CD4-positive, alpha-beta T cell treated with Interferon alpha-2 for 1 hour (primary cell): ENCODE measurements around the gene RBM17.
"Not testable (repeated sequence)": the region's sequence is repeated elsewhere in the genome, so short reads cannot be mapped to it uniquely, and the experiment has no call there.

Experiments
- DNase-seq, 2 donors: peaks; one replicate each; pipeline ENCODE4 v3.0.0-alpha.2; 2020 to 2022

The RBM17 gene

GRCh38 chr10:6088721-6089333 lies at the start of gene RBM17:
RBM17 (plus strand) TSS chr10:6089034; CDS start chr10:6097066, 8,032 bp downstream.
- peak; percentile 96 to 99 for DNase-seq

GRCh38 chr10:6039711-6040110 lies 49.1 kb upstream of the RBM17 start:
- DNase-seq = no peak

- DNase-seq = no peak
Observed at GRCh38 chr10:6040205-6040604, 48.6 kb upstream of the RBM17 start.

- not testable (repeated sequence) for DNase-seq
Observed at GRCh38 chr10:6043377-6043776, 45.5 kb upstream of the RBM17 start.

GRCh38 chr10:6044060-6044459 lies 44.8 kb upstream of the RBM17 start:
- DNase-seq = no peak

- DNase-seq = no peak
Observed at GRCh38 chr10:6044751-6045313, 44.0 kb upstream of the RBM17 start.

GRCh38 chr10:6045314-6045848 lies 43.5 kb upstream of the RBM17 start:
- DNase-seq = peak in 1 of 2 donors; percentile 62

GRCh38 chr10:6045878-6046772 lies 42.7 kb upstream of the RBM17 start:
- no peak for DNase-seq

GRCh38 chr10:6046773-6047611 lies 41.8 kb upstream of the RBM17 start:
- DNase-seq = no peak

GRCh38 chr10:6047847-6048246 lies 41.0 kb upstream of the RBM17 start:
- DNase-seq = no peak

GRCh38 chr10:6048281-6049030 lies 40.4 kb upstream of the RBM17 start:
- DNase-seq = no peak

GRCh38 chr10:6049031-6049400 lies 39.8 kb upstream of the RBM17 start:
- DNase-seq = no peak

GRCh38 chr10:6050801-6051445 lies 37.9 kb upstream of the RBM17 start:
- peak; percentile 96 for DNase-seq

- peak; percentile 72 to 85 for DNase-seq
Observed at GRCh38 chr10:6052247-6053221, 36.3 kb upstream of the RBM17 start.

- no peak for DNase-seq
Observed at GRCh38 chr10:6053303-6053702, 35.5 kb upstream of the RBM17 start.

- no peak for DNase-seq
Observed at GRCh38 chr10:6053816-6054631, 34.8 kb upstream of the RBM17 start.

GRCh38 chr10:6054884-6055283 lies 34.0 kb upstream of the RBM17 start:
- no peak for DNase-seq

- DNase-seq = no peak
Observed at GRCh38 chr10:6055929-6056328, 32.9 kb upstream of the RBM17 start.

- DNase-seq = no peak
Observed at GRCh38 chr10:6056411-6057135, 32.3 kb upstream of the RBM17 start.
